Fibroblast of the aortic adventitia (primary cell): ENCODE results near the gene TUBB1. TPM values are rescaled to one million over a fixed set of nuclear protein-coding genes. Genes with fewer than 3 reads are reported as not detected.

Experiments used
- DNase-seq: peaks from one replicate; pipeline ENCODE4 v3.0.0-alpha.2; 2010; ENCODE audit warnings: low read depth
- H3K4me3 ChIP-seq: 2 replicates; pipeline ENCODE4 v1.5.1; 2011; ENCODE audit warnings: low read depth, mild to moderate bottlenecking, control low read depth, low read length, moderate library complexity
- CTCF ChIP-seq: IDR thresholded peaks from 2 replicates; pipeline ENCODE4 v1.5.1; 2011; ENCODE audit warnings: mild to moderate bottlenecking, low read length, control low read depth, inconsistent platforms; ENCODE audit not compliant: insufficient read depth
- total RNA-seq: library from RNA; depleted of rRNA; stranded (reverse); fragments of >200 nt; gene quantifications from 2 replicates; pipeline ENCODE4 v1.2.3, GENCODE V29; 2012; ENCODE audit warnings: low replicate concordance

The TUBB1 gene
- total RNA-seq, 1 donor, result not detected

GRCh38 chr20:58984691-58985090 is 34.5 kb upstream of the TUBB1 start:
- no peak for DNase-seq
- TF ChIP-seq CTCF, result no peak
- H3K4me3 ChIP-seq, result no peak overlapping the region

- no peak for TF ChIP-seq CTCF
- DNase-seq, result peak; percentile 28
- H3K4me3 ChIP-seq, result no peak overlapping the region
These were observed 33.6 kb upstream of the TUBB1 start for GRCh38 chr20:58985656-58986055.

DNA sequence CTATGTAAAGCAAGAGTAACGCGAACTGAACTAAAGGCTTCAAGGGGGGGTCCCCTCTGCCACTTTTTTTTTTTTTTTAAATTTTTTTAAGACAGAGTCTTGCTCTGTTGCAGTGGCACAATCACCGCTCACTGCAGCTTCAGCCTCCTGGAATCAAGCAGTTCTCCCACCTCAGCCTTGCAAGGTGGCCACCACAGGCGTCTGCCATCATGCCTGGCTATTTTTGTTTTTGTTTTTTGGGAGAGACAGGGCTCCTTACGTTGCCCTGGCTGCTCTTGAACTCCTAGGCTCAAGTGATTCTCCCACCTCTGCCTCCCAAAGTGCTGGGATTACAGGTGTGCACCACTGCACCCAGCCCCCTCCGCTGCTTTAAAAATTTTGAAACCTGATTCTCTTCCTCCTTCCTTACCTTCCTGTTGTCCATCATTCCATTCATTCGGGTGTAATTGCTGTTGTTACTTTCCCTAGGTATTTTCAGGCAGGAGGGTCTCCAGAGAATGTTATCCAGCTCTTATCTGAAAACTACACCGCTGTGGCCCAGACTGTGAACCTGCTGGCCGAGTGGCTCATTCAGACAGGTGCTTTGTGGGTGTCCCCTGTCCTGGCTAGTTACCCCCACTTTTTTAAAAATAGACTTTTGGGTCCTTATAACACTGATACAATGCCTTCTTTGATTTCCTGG is 32.8 kb upstream of the TUBB1 start:
- no peak for DNase-seq
- no peak overlapping the region for H3K4me3 ChIP-seq
- TF ChIP-seq CTCF, result no peak

DNA sequence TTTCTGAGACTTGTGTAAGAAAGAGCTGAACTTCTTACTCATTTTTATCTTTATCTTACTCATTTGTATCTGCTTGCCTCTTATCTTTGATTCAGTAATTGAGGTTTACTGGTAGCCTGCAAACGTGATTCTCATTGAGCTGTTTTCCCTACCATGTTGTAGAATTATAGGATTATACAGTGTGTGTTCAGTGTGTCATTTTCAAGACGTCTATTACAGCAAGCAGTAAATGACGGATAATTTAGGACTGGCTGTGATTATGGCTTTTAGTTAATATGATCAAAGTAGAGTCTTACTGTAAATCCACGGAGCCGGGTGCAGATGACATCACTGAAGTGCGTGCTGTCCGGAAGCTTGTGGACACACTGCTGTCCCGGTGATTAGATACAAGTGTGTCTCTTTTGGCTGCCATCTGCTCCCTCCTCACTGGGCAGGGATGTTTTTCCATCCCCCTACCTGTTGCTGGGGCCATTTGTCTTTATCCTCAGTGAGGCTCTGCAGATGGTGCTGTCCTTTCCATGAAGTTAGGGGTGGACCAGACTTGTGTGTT is 32.2 kb upstream of the TUBB1 start:
- no peak for DNase-seq
- no peak for TF ChIP-seq CTCF

GRCh38 chr20:58987790-58988564 is 31.3 kb upstream of the TUBB1 start:
- DNase-seq, result no peak
- no peak overlapping the region for H3K4me3 ChIP-seq
- TF ChIP-seq CTCF, result no peak

More for the DNA sequence above, 32.2 kb upstream of the TUBB1 start:
- no peak overlapping the region for H3K4me3 ChIP-seq

GRCh38 chr20:58988565-58988882 is 30.7 kb upstream of the TUBB1 start:
- H3K4me3 ChIP-seq, result no peak overlapping the region
- DNase-seq, result no peak
- no peak for TF ChIP-seq CTCF
